Type B pancreatic cell (in vitro differentiated cells): Measurements from ENCODE around the gene KCNQ2. TPM values are rescaled to one million over a fixed set of nuclear protein-coding genes. Genes with fewer than 3 reads are reported as not detected.

ENCODE experiments used
- DNase-seq: peaks from one replicate; pipeline ENCODE4 v3.0.0; 2021; ENCODE audit warnings: mixed read lengths; ENCODE audit not compliant: unreplicated experiment; ENCODE audit errors: extremely low spot score
- H3K27ac Mint-ChIP-seq: 2 replicates; pipeline ENCODE4 v1.8.0; 2021; ENCODE audit warnings: mild to moderate bottlenecking, mixed read lengths
- H3K27me3 Mint-ChIP-seq: 2 replicates; pipeline ENCODE4 v1.8.0; 2021; ENCODE audit warnings: mixed read lengths
- H3K36me3 Mint-ChIP-seq: 2 replicates; pipeline ENCODE4 v1.8.0; 2021; ENCODE audit warnings: mixed read lengths
- H3K4me1 Mint-ChIP-seq: one replicate; pipeline ENCODE4 v1.8.0; 2021; ENCODE audit warnings: mixed read lengths; ENCODE audit not compliant: unreplicated experiment
- H3K4me3 Mint-ChIP-seq: 2 replicates; pipeline ENCODE4 v1.8.0; 2021; ENCODE audit warnings: mild to moderate bottlenecking, mixed read lengths
- H3K9me3 Mint-ChIP-seq: 2 replicates; pipeline ENCODE4 v1.8.0; 2021; ENCODE audit warnings: mixed read lengths
- CTCF ChIP-seq: fragments of 200-600 bp; sonication (generic); conservative IDR thresholded peaks from 2 replicates; pipeline ENCODE4 v1.5.0; 2021; ENCODE audit warnings: antibody characterized with exemption, mild to moderate bottlenecking
- total RNA-seq: library from RNA; stranded (reverse); gene quantifications from 2 replicates; pipeline ENCODE4 v1.2.1, GENCODE V29; 2021; ENCODE audit warnings: low replicate concordance

KCNQ2 gene
- total RNA-seq, 1 donor from 2014 or later, result 47.3 TPM

- no peaks in the 10 kb centered on the region for H3K27me3 Mint-ChIP-seq
- TF ChIP-seq CTCF, result no peak
- H3K36me3 Mint-ChIP-seq, result peaks cover under 1% of the 10 kb centered on the region
- H3K27ac Mint-ChIP-seq, result no peak overlapping the region
- no peaks in the 10 kb centered on the region for H3K9me3 Mint-ChIP-seq
- H3K4me3 Mint-ChIP-seq, result no peak overlapping the region
- peaks cover 6% of the 10 kb centered on the region for H3K4me1 Mint-ChIP-seq
- no peak for DNase-seq
Measured at GRCh38 chr20:63439866-63440265, 32.6 kb downstream of the KCNQ2 start.

GRCh38 chr20:63438121-63438520, 34.3 kb downstream of the KCNQ2 start:
- Mint-ChIP-seq H3K4me1 (peaks cover 10% of the 10 kb centered on the region), H3K27me3 (no peaks in the 10 kb centered on the region)

GRCh38 chr20:63435552-63435951, 36.9 kb downstream of the KCNQ2 start:
- no peaks in the 10 kb centered on the region for H3K27me3 Mint-ChIP-seq
- peaks cover 6% of the 10 kb centered on the region for H3K4me1 Mint-ChIP-seq
- TF ChIP-seq CTCF, result no peak
- no peak overlapping the region for H3K4me3 Mint-ChIP-seq
- H3K36me3 Mint-ChIP-seq, result peaks cover 4% of the 10 kb centered on the region
- no peak for DNase-seq
- no peak overlapping the region for H3K27ac Mint-ChIP-seq
- H3K9me3 Mint-ChIP-seq, result no peaks in the 10 kb centered on the region

More at GRCh38 chr20:63438121-63438520, 34.3 kb downstream of the KCNQ2 start:
- no peaks in the 10 kb centered on the region for H3K9me3 Mint-ChIP-seq
- no peak for DNase-seq
- no peak overlapping the region for H3K4me3 Mint-ChIP-seq
- peaks cover 4% of the 10 kb centered on the region for H3K36me3 Mint-ChIP-seq
- no peak overlapping the region for H3K27ac Mint-ChIP-seq
- no peak for TF ChIP-seq CTCF

GRCh38 chr20:63434599-63435378, 37.7 kb downstream of the KCNQ2 start:
- Mint-ChIP-seq H3K4me1 (peaks cover 6% of the 10 kb centered on the region), H3K9me3 (no peaks in the 10 kb centered on the region), H3K27me3 (no peaks in the 10 kb centered on the region), H3K36me3 (peaks cover 4% of the 10 kb centered on the region), H3K4me3 (peak overlapping the region; percentile 11), H3K27ac (peak overlapping the region; percentile 72)
- no peak for DNase-seq
- TF ChIP-seq CTCF, result peak; percentile 95

- no peaks in the 10 kb centered on the region for H3K27me3 Mint-ChIP-seq
- H3K36me3 Mint-ChIP-seq, result peaks cover 4% of the 10 kb centered on the region
- peaks cover 6% of the 10 kb centered on the region for H3K4me1 Mint-ChIP-seq
- no peak overlapping the region for H3K4me3 Mint-ChIP-seq
- no peaks in the 10 kb centered on the region for H3K9me3 Mint-ChIP-seq
- no peak for TF ChIP-seq CTCF
- H3K27ac Mint-ChIP-seq, result peak overlapping the region; percentile 72
- no peak for DNase-seq
Measured at GRCh38 chr20:63433756-63434531, 38.5 kb downstream of the KCNQ2 start.
